A549 (cell line): Measurements from ENCODE around the gene GLRA2. TPM values are rescaled to one million over a fixed set of nuclear protein-coding genes. Genes with fewer than 3 reads are reported as not detected.

Source experiments
- ATAC-seq, 2 experiments: fragments of 200-7000 bp in 1 of 2; fragments of >200 bp in 1 of 2; cut with Nextera tagmentation in 1 of 2; cut with Tn5 transposase in 1 of 2; 3 replicates each; pipeline versions ENCODE4 v1.8.0 to v1.9.1; 2018 to 2020; ENCODE audit warnings: mild to moderate bottlenecking in 1 of 2, moderate library complexity in 1 of 2
- CTCF ChIA-PET: fragments of 300-600 bp; sonication (Branson Sonifier 250); formaldehyde crosslinking; extraction: SDS; loops from one replicate; lab custom pipeline; 2021; ENCODE audit warnings: antibody characterized with exemption, inconsistent platforms; lab: Yijun Ruan, JAX
- POLR2A ChIA-PET: fragments of 350-600 bp; formaldehyde crosslinking; extraction: SDS; loops from one replicate; lab custom pipeline; 2021; ENCODE audit warnings: antibody characterized with exemption, inconsistent platforms; lab: Yijun Ruan, JAX
- DNase-seq, 2 experiments: peaks; one replicate each; pipeline versions ENCODE4 v3.0.0 to v3.0.0-alpha.2; 2011 to 2016; ENCODE audit warnings: low read depth in 1 of 2, low spot score in 1 of 2
- FAIRE-seq: peaks from 2 replicates; lab custom pipeline; 2011; peaks lifted over from hg19 to GRCh38; lab: Jason Lieb, UNC
- H3K27ac ChIP-seq, 2 experiments: fragments of >200 bp; sonication (Bioruptor Twin); formaldehyde crosslinking; 3 replicates each; pipeline ENCODE4 v1.5.1; 2016 to 2017
- H3K4me1 ChIP-seq: fragments of >200 bp; sonication (Bioruptor Twin); formaldehyde crosslinking; 3 replicates; pipeline ENCODE4 v1.6.1; 2016
- H3K4me2 ChIP-seq: fragments of >200 bp; sonication (Bioruptor Twin); formaldehyde crosslinking; 3 replicates; pipeline ENCODE4 v1.6.1; 2016
- H3K4me3 ChIP-seq: fragments of >200 bp; sonication (Bioruptor Twin); formaldehyde crosslinking; 3 replicates; pipeline ENCODE4 v1.5.1; 2016
- H3K9me3 ChIP-seq: fragments of >200 bp; sonication (Bioruptor Twin); formaldehyde crosslinking; 3 replicates; pipeline ENCODE4 v1.6.1; 2016
- CEBPB ChIP-seq, 2 experiments: fragments of >200 bp in 1 of 2; sonication (Bioruptor Twin) in 1 of 2; formaldehyde crosslinking in 1 of 2; IDR thresholded peaks; 2 replicates each; pipeline ENCODE4 v1.6.1; 2012 to 2016
- CHD2 ChIP-seq: fragments of 150-350 bp; IDR thresholded peaks from 2 replicates; pipeline ENCODE4 v1.6.1; 2014; ENCODE audit warnings: low read length; ENCODE audit not compliant: partially characterized antibody
- EHMT2 ChIP-seq: fragments of 200-600 bp; sonication (generic); IDR thresholded peaks from 2 replicates; pipeline ENCODE4 v1.6.1; 2016; ENCODE audit warnings: antibody characterized with exemption, low read depth, mild to moderate bottlenecking, moderate library complexity
- FOSL2 ChIP-seq, 2 experiments: fragments of 450-650 bp in 1 of 2; fragments of >200 bp in 1 of 2; sonication (Bioruptor Twin) in 1 of 2; formaldehyde crosslinking; IDR thresholded peaks; 2 replicates each; pipeline versions ENCODE4 v1.5.0 to v1.6.1; 2016 to 2020; ENCODE audit warnings: mild to moderate bottlenecking in 1 of 2, moderate library complexity in 1 of 2
- GATA3 ChIP-seq: IDR thresholded peaks from 2 replicates; pipeline ENCODE4 v1.6.1; 2012; ENCODE audit warnings: borderline replicate concordance
- HDAC2 ChIP-seq: fragments of 200-600 bp; sonication (generic); IDR thresholded peaks from 2 replicates; pipeline ENCODE4 v1.6.1; 2016
- HOXA7 ChIP-seq: fragments of 250-450 bp; sonication (Bioruptor Pico); IDR thresholded peaks from 2 replicates; pipeline ENCODE4 v1.5.0; 2020; ENCODE audit warnings: mild to moderate bottlenecking, moderate library complexity
- JUNB ChIP-seq: fragments of >200 bp; sonication (Bioruptor Twin); formaldehyde crosslinking; IDR thresholded peaks from 2 replicates; pipeline ENCODE4 v1.6.1; 2016
- KDM1A ChIP-seq: fragments of 200-600 bp; sonication (generic); IDR thresholded peaks from 2 replicates; pipeline ENCODE4 v1.6.1; 2016; ENCODE audit warnings: low read depth, mild to moderate bottlenecking
- KDM5A ChIP-seq: fragments of 200-600 bp; sonication (generic); IDR thresholded peaks from 2 replicates; pipeline ENCODE4 v1.6.1; 2016; ENCODE audit warnings: antibody characterized with exemption, mild to moderate bottlenecking
- MAFK ChIP-seq: fragments of 450-650 bp; IDR thresholded peaks from 2 replicates; pipeline ENCODE4 v1.6.1; 2014; ENCODE audit not compliant: partially characterized antibody
- MAZ ChIP-seq: fragments of 150-350 bp; IDR thresholded peaks from 2 replicates; pipeline ENCODE4 v1.6.1; 2014; ENCODE audit warnings: antibody characterized with exemption, low read depth, low read length, borderline replicate concordance
- MYC ChIP-seq: IDR thresholded peaks from 2 replicates; pipeline ENCODE4 v1.6.1; 2012; ENCODE audit warnings: mild to moderate bottlenecking, inconsistent platforms, low read length, improper control_type of control experiment, borderline replicate concordance
- NFE2L2 ChIP-seq: fragments of 150-350 bp; conservative IDR thresholded peaks from 2 replicates; pipeline ENCODE4 v1.6.1; 2014; ENCODE audit warnings: low read length
- NPAS2 ChIP-seq: fragments of 250-450 bp; sonication (Bioruptor Pico); IDR thresholded peaks from 2 replicates; pipeline ENCODE4 v1.8.0; 2022; ENCODE audit warnings: mild to moderate bottlenecking, moderate library complexity, borderline replicate concordance
- NR3C1 ChIP-seq: fragments of >200 bp; sonication (Bioruptor Twin); formaldehyde crosslinking; IDR thresholded peaks from 3 replicates; pipeline ENCODE4 v1.6.1; 2017
- POLR2AphosphoS2 ChIP-seq: conservative IDR thresholded peaks from 2 replicates; pipeline ENCODE4 v1.6.1; 2012; ENCODE audit warnings: low read length, improper control_type of control experiment, inconsistent platforms
- RAD21 ChIP-seq, 2 experiments: fragments of >200 bp in 1 of 2; sonication (Bioruptor Twin) in 1 of 2; formaldehyde crosslinking in 1 of 2; IDR thresholded peaks in 1 of 2; conservative IDR thresholded peaks in 1 of 2; 2 replicates in 1 of 2; 3 replicates in 1 of 2; pipeline ENCODE4 v1.6.1; 2012 to 2018; ENCODE audit warnings: inconsistent platforms in 1 of 2
- RARB ChIP-seq: fragments of 250-450 bp; sonication (Bioruptor Pico); IDR thresholded peaks from 2 replicates; pipeline ENCODE4 v1.8.0; 2021; ENCODE audit warnings: mild to moderate bottlenecking, moderate library complexity
- RFX5 ChIP-seq: fragments of 450-650 bp; IDR thresholded peaks from 2 replicates; pipeline ENCODE4 v1.7.1; 2014; ENCODE audit warnings: antibody characterized with exemption, mild to moderate bottlenecking, moderate library complexity
- SREBF2 ChIP-seq: fragments of 450-650 bp; IDR thresholded peaks from 2 replicates; pipeline ENCODE4 v1.6.1; 2014; ENCODE audit warnings: mild to moderate bottlenecking, moderate library complexity
- ZC3H11A ChIP-seq: fragments of 450-650 bp; IDR thresholded peaks from 2 replicates; pipeline ENCODE4 v1.6.1; 2014; ENCODE audit warnings: antibody characterized with exemption, mild to moderate bottlenecking
- WGBS: methylation state at CpG from one replicate; pipeline ENCODE4 v1.1.6; 2017; ENCODE audit errors: missing lambda C conversion rate; 5-methylcytosine and 5-hydroxymethylcytosine counted together
- polyA plus RNA-seq, 4 experiments: library from polyadenylated mRNA; depleted of rRNA in 3 of 4; stranded (reverse); fragments of >200 nt; fragmentation: RNase III in 1 of 4; extraction: RNeasy Plus Mini Kit Qiagen cat#74134 plus additional on column Dnase treatment in 1 of 4; gene quantifications; 2 replicates in 3 of 4; 3 replicates in 1 of 4; pipeline ENCODE4 v1.2.3, GENCODE V29; 2011 to 2017
- TF ChIP-seq, protein P1 (sequence below): fragments of >200 bp; sonication (Bioruptor Twin); formaldehyde crosslinking; IDR thresholded peaks from 3 replicates; pipeline ENCODE4 v1.6.1; 2016
- TF ChIP-seq, protein P2 (sequence below): IDR thresholded peaks from 2 replicates; pipeline ENCODE4 v1.6.1; 2012
- TF ChIP-seq, protein P3 (sequence below): IDR thresholded peaks from 2 replicates; pipeline ENCODE4 v1.6.1; 2012; ENCODE audit warnings: low read depth, borderline replicate concordance
- TF ChIP-seq, protein P4 (sequence below): fragments of >200 bp; sonication (Bioruptor Twin); formaldehyde crosslinking; IDR thresholded peaks from 3 replicates; pipeline ENCODE4 v1.5.1; 2016

Gene GLRA2
- polyA plus RNA-seq, 2 of the 4 experiments (the other 2 are of a cell fraction), result not detected

DNA sequence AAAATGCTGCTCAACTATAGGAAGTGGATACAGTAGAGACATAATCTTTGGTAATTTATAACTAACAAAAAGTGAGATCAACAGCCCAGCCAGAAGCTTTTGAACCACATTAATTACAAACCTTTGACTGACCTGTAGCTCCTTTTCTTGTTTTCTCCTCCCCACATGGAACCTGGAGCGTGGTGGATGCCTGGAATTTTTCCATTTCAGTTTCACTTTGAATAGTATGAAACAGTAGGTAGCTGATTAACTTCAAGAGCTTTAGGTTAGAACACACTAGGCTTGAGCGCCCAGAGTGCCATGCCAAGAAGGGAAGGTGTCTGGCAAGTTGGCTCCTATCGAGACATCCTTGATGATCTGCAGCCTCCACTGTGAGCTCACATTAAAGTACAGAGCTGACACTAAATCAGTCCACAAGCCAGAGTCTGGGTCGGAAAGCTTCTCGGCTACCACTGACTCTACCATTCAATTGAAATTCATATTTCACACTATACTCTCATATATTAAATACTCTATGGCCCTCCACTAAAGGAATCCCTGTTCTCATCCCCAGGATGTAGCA, 143.4 kb downstream of the GLRA2 start:
- Histone ChIP-seq H3K4me2 (no peak overlapping the region), H3K27ac (peak overlapping the region; percentile 21 to 59; a peak in 3 of 6 replicates), H3K4me1 (peaks cover 14% of the 10 kb centered on the region; the same call in 2 of the 3 replicates), H3K4me3 (no peak overlapping the region), H3K9me3 (no peaks in the 10 kb centered on the region)
- ATAC-seq (no peak), DNase-seq (no peak), FAIRE-seq (peak; percentile 46)
- TF ChIP-seq GATA3, result no peak
- no peak for TF ChIP-seq RFX5
- TF ChIP-seq HDAC2, result no peak
- WGBS, result 58% methylated on average over 5 of the region's 5 CpGs
- ChIA-PET POLR2A (no interaction called here), CTCF (interaction anchor here (0.9 kb wide), 1 partner anchor 24 kb away, joined by 3 read pairs; no protein-coding TSS in a partner anchor)

DNA sequence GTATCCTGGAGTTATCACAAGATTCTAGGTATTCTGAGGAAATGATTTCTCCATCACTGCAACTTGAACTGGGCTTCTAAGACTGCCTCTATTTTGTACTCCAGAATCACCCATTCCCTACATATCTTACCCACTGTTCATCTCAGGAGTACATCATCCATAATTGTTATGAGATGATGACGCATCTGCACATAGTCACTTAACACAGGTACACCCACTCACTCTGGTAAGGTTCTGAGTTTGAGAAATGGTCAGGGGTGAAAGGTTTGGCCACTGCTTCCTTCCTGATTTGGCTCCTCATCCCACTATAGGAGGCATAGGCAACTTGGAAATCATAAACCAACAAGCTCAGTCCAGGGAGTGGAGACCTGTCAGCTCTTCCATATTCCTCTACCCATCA, 143.9 kb downstream of the GLRA2 start:
- Histone ChIP-seq H3K4me1 (peaks cover 14% of the 10 kb centered on the region; the same call in 2 of the 3 replicates), H3K4me2 (peak overlapping the region; percentile 37; the same call in 2 of the 3 replicates), H3K27ac (peak overlapping the region; percentile 37 to 59; a peak in 4 of 6 replicates)
- TF ChIP-seq KDM5A (no peak), MYC (no peak), NR3C1 (no peak), ZC3H11A (no peak), NPAS2 (CRISPR knock-in tag) (no peak), HDAC2 (no peak), NFE2L2 (no peak), SREBF2 (no peak), CHD2 (no peak), KDM1A (no peak)
- TF ChIP-seq, all 56 proteins: peak for 0
- CTCF ChIA-PET, result no interaction called here
- DNase-seq (no peak), ATAC-seq (0 out of 6 replicates have a peak, but pooled peaks of 1 of the 2 experiments have one; percentile 44), FAIRE-seq (no peak)
- POLR2A ChIA-PET, result no interaction called here
- H3K4me3 ChIP-seq, result no peak overlapping the region
- 81% methylated on average over 1 of the region's 1 CpG for WGBS
- H3K9me3 ChIP-seq, result no peaks in the 10 kb centered on the region

DNA sequence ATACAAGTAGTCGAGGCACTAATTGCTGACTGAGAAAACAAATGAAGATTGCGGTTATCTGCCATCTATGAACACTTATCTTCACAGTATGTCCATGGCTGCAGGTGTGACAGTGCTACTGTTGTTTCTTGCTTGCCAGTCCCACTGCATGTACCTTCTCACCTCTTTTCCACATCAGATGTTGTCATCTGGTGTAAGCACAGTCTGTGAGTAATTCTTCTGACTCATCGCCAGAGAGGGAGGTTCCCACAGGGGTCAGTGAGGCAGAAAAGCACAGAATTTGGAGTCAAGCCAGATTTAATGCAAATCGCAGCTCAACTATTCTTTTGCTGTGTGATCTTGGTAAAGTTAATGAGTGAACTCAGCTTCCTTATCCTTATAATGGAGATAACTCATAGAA, 144.4 kb downstream of the GLRA2 start:
- ChIA-PET POLR2A (no interaction called here), CTCF (no interaction called here)
- DNase-seq (peak; percentile 40 to 69), ATAC-seq (peak; percentile 82 to 99), FAIRE-seq (no peak)
- Histone ChIP-seq H3K27ac (peak overlapping the region; percentile 37 to 59; a peak in 4 of 6 replicates), H3K4me3 (no peak overlapping the region), H3K9me3 (no peaks in the 10 kb centered on the region), H3K4me2 (peak overlapping the region; percentile 37; the same call in 2 of the 3 replicates), H3K4me1 (peaks cover 14% of the 10 kb centered on the region; the same call in 2 of the 3 replicates)
- 7% methylated on average over 4 of the region's 4 CpGs for WGBS
- TF ChIP-seq HOXA7, result no peak
- TF ChIP-seq JUNB, result peak; percentile 52; the same call in 1 of the 2 replicates
- TF ChIP-seq, protein P1, sequence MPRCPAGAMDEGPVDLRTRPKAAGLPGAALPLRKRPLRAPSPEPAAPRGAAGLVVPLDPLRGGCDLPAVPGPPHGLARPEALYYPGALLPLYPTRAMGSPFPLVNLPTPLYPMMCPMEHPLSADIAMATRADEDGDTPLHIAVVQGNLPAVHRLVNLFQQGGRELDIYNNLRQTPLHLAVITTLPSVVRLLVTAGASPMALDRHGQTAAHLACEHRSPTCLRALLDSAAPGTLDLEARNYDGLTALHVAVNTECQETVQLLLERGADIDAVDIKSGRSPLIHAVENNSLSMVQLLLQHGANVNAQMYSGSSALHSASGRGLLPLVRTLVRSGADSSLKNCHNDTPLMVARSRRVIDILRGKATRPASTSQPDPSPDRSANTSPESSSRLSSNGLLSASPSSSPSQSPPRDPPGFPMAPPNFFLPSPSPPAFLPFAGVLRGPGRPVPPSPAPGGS, result no peak
- no peak for TF ChIP-seq MAFK
- no peak for TF ChIP-seq MYC
- TF ChIP-seq FOSL2 (IDR thresholded peaks at IDR 0.05), result peak; percentile 38; the same call in 1 of the 2 replicates
- TF ChIP-seq FOSL2 (CRISPR knock-in tag; IDR thresholded peaks at IDR 0.05), result peak; percentile 67

DNA sequence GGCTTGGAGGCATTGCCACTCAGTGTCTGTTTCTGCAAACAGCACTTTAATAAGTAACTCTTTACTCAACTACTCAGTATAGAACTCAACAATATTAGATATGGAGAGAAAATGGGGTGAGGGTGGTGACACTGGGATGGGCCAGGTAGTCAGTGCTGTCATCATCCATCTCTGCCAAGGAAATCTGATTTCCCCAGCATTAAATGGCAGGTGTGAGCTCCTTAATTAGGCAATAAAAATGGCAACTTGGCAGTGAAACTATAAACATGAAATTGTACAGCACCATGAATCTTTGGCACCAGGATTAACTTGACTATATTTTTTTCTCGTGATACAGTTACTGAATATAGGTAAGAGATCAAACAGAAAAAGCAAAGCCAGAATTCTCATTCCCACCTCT, 146.2 kb downstream of the GLRA2 start:
- ATAC-seq, result no peak
- CTCF ChIA-PET, result no interaction called here
- H3K4me2 ChIP-seq, result no peak overlapping the region
- H3K4me3 ChIP-seq, result no peak overlapping the region
- no peak for FAIRE-seq
- POLR2A ChIA-PET, result no interaction called here
- WGBS, result 41% methylated on average over 1 of the region's 1 CpG
- no peak for DNase-seq
- peaks cover 14% of the 10 kb centered on the region; the same call in 2 of the 3 replicates for H3K4me1 ChIP-seq
- no peaks in the 10 kb centered on the region for H3K9me3 ChIP-seq
- H3K27ac ChIP-seq, result no peak overlapping the region; a peak in 1 of 6 replicates
- no peak for TF ChIP-seq RAD21 (conservative IDR thresholded peaks at IDR 0.05 in 1 of 2, IDR thresholded peaks at IDR 0.05 in 1 of 2)
- no peak for TF ChIP-seq MAZ
- TF ChIP-seq RARB (CRISPR knock-in tag), result no peak
- TF ChIP-seq CEBPB (IDR thresholded peaks at IDR 0.05), result no peak
- TF ChIP-seq, protein P2, sequence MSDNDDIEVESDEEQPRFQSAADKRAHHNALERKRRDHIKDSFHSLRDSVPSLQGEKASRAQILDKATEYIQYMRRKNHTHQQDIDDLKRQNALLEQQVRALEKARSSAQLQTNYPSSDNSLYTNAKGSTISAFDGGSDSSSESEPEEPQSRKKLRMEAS, result no peak
- TF ChIP-seq, protein P3, sequence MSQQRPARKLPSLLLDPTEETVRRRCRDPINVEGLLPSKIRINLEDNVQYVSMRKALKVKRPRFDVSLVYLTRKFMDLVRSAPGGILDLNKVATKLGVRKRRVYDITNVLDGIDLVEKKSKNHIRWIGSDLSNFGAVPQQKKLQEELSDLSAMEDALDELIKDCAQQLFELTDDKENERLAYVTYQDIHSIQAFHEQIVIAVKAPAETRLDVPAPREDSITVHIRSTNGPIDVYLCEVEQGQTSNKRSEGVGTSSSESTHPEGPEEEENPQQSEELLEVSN, result no peak
- TF ChIP-seq, protein P4, sequence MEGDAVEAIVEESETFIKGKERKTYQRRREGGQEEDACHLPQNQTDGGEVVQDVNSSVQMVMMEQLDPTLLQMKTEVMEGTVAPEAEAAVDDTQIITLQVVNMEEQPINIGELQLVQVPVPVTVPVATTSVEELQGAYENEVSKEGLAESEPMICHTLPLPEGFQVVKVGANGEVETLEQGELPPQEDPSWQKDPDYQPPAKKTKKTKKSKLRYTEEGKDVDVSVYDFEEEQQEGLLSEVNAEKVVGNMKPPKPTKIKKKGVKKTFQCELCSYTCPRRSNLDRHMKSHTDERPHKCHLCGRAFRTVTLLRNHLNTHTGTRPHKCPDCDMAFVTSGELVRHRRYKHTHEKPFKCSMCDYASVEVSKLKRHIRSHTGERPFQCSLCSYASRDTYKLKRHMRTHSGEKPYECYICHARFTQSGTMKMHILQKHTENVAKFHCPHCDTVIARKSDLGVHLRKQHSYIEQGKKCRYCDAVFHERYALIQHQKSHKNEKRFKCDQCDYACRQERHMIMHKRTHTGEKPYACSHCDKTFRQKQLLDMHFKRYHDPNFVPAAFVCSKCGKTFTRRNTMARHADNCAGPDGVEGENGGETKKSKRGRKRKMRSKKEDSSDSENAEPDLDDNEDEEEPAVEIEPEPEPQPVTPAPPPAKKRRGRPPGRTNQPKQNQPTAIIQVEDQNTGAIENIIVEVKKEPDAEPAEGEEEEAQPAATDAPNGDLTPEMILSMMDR, result no peak
- no peak for TF ChIP-seq POLR2AphosphoS2
- no peak for TF ChIP-seq EHMT2
- no peak for TF ChIP-seq NPAS2 (CRISPR knock-in tag)
